Psoas muscle (tissue), 8 donors: ENCODE results near the gene GPATCH4. TPM values are rescaled to one million over a fixed set of nuclear protein-coding genes. Genes with fewer than 3 reads are reported as not detected.
"Not testable (repeated sequence)": the region's sequence is repeated elsewhere in the genome, so short reads cannot be mapped to it uniquely, and the experiment has no call there.

ENCODE experiments used
- ATAC-seq, 4 donors: fragments of 200-7000 bp; cut with Tn5 transposase; one replicate each; pipeline ENCODE4 v1.9.1; 2020; ENCODE audit warnings: moderate library complexity in 3 of 4, mild to moderate bottlenecking in 2 of 4
- DNase-seq, 2 donors: peaks; one replicate each; pipeline ENCODE4 v3.0.0-alpha.2; 2020
- H3K27ac ChIP-seq: fragments of 200-600 bp; one replicate; pipeline ENCODE4 v1.8.0; 2022
- H3K27me3 ChIP-seq, 3 donors: fragments of 200-600 bp in 1 of 3; one replicate each; pipeline versions ENCODE4 v1.6.1 to v1.8.0; 2013 to 2022; ENCODE audit warnings: low read length in 2 of 3, mild to moderate bottlenecking in 2 of 3, moderate library complexity in 1 of 3; ENCODE audit not compliant: insufficient read depth in 3 of 3
- H3K36me3 ChIP-seq, 2 donors: fragments of 200-600 bp in 1 of 2; one replicate each; pipeline versions ENCODE4 v1.6.1 to v1.8.0; 2013 to 2022; ENCODE audit warnings: low read depth in 1 of 2, mild to moderate bottlenecking in 1 of 2, moderate library complexity in 1 of 2; ENCODE audit not compliant: insufficient read depth in 1 of 2
- H3K4me1 ChIP-seq: fragments of 200-600 bp; one replicate; pipeline ENCODE4 v1.8.0; 2022
- H3K4me3 ChIP-seq: fragments of 200-600 bp; one replicate; pipeline ENCODE4 v1.8.0; 2022; ENCODE audit warnings: mild to moderate bottlenecking
- H3K9me3 ChIP-seq: fragments of 200-600 bp; one replicate; pipeline ENCODE4 v1.8.0; 2022
- CTCF ChIP-seq: fragments of 200-600 bp; IDR thresholded peaks from one replicate; pipeline ENCODE4 v1.8.0; 2022; ENCODE audit warnings: antibody characterized with exemption
- WGBS, 3 donors: extraction: QIAGEN DNeasy Blood & Tissue Kit; methylation state at CpG; one replicate each; pipeline versions ENCODE4 v1.1.6 to v1.1.7; 2013; 5-methylcytosine and 5-hydroxymethylcytosine counted together
- intact Hi-C, 2 donors: fragments of 100-400 bp; cut with DNase I; formaldehyde crosslinking; loops; one replicate each; pipeline versions ENCODE4 v1.11.0 to v1.14.2; 2022
- polyA plus RNA-seq, 3 donors: library from polyadenylated mRNA; stranded (reverse); fragments of 200-250 nt; gene quantifications; one replicate each; pipeline ENCODE4 v1.2.3, GENCODE V29; 2013
- total RNA-seq, 4 donors: library from RNA; stranded (reverse); fragmentation: NEBNext Ultra II Directional in 2 of 4; extraction: Animal tissue kit (Norgen Biotek cat#: 25700) in 2 of 4; gene quantifications; one replicate each; pipeline versions ENCODE4 v1.2.1 to v1.2.4, GENCODE V29; 2021 to 2023
- donor health status: healthy with polysubstance abuse.
- donor health status: DM: no; HTN: no; CAD: no; lungs with moderate emphysema.
- donor health status: Bipolar disorder and iron deficiency.
- donor health status: healthy.
- donor health status: DM: yes; HTN: yes; CAD: no.
- donor health status: DM: no; HTN: no; CAD: no.
- donor health status: DM: no; HTN: no; CAD: no.
- donor health status: DM: yes; HTN: yes; CAD: no.

Gene GPATCH4
- total and polyA plus RNA-seq, 7 donors = 30.6 to 110 (median 73.4) TPM

GRCh38 chr1:156640842-156641706 lies 39.8 kb upstream of the GPATCH4 start:
- no peaks in the 10 kb centered on the region for H3K36me3 ChIP-seq
- no peaks in the 10 kb centered on the region for H3K9me3 ChIP-seq
- no peak overlapping the region for H3K27ac ChIP-seq
- no peak for DNase-seq
- ATAC-seq = no peak
- intact Hi-C loops = no loop called here
- peaks cover 0 to 43% (median 10%) of the 10 kb centered on the region in 3 donors for H3K27me3 ChIP-seq
- no peak for TF ChIP-seq CTCF
- H3K4me3 ChIP-seq = peak overlapping the region; percentile 62
- WGBS, 3 donors = 33 to 55% (median 47%) methylated on average over 6 of the region's 6 CpGs
- peaks cover 33% of the 10 kb centered on the region for H3K4me1 ChIP-seq

GRCh38 chr1:156639601-156640101 lies 38.4 kb upstream of the GPATCH4 start:
- H3K27ac ChIP-seq = peak overlapping the region; percentile 64
- DNase-seq (no peak), ATAC-seq (peak; percentile 84 to 94 (median 89))
- H3K36me3 ChIP-seq = no peaks in the 10 kb centered on the region
- intact Hi-C loops = no loop called here
- H3K9me3 ChIP-seq = no peaks in the 10 kb centered on the region
- peaks cover 33% of the 10 kb centered on the region for H3K4me1 ChIP-seq
- H3K4me3 ChIP-seq = no peak overlapping the region
- peaks cover 0 to 29% (median 10%) of the 10 kb centered on the region in 3 donors for H3K27me3 ChIP-seq
- 9 to 20% (median 13%) methylated on average over 6 of the region's 6 CpGs for WGBS, 3 donors
- TF ChIP-seq CTCF = no peak

GRCh38 chr1:156638189-156638985 lies 37.1 kb upstream of the GPATCH4 start:
- intact Hi-C loops = no loop called here
- Histone ChIP-seq H3K9me3 (no peaks in the 10 kb centered on the region), H3K27me3 (peaks cover 0 to 18% (median 6%) of the 10 kb centered on the region in 3 donors), H3K4me3 (no peak overlapping the region), H3K36me3 (no peaks in the 10 kb centered on the region), H3K27ac (no peak overlapping the region), H3K4me1 (peaks cover 33% of the 10 kb centered on the region)
- 62 to 66% (median 65%) methylated on average over 6 to 8 of the region's 8 CpGs for WGBS, 3 donors
- DNase-seq = no peak
- no peak for TF ChIP-seq CTCF
- ATAC-seq = no peak

GRCh38 chr1:156632355-156632754 lies 31.1 kb upstream of the GPATCH4 start:
- H3K9me3 ChIP-seq = no peaks in the 10 kb centered on the region
- no peaks in the 10 kb centered on the region for H3K4me1 ChIP-seq
- no peak for TF ChIP-seq CTCF
- peaks cover 0 to 15% (median 0%) of the 10 kb centered on the region in 3 donors for H3K27me3 ChIP-seq
- DNase-seq = no peak
- ATAC-seq = no peak
- intact Hi-C loops = no loop called here
- H3K36me3 ChIP-seq = no peaks in the 10 kb centered on the region
- no peak overlapping the region for H3K4me3 ChIP-seq
- H3K27ac ChIP-seq = no peak overlapping the region
- 60 to 67% (median 65%) methylated on average over 3 of the region's 3 CpGs for WGBS, 3 donors

- ATAC-seq, H3K4me1 ChIP-seq, H3K4me3 ChIP-seq, H3K27ac ChIP-seq, intact Hi-C loops, DNase-seq, H3K9me3 ChIP-seq, H3K36me3 ChIP-seq: not testable (repeated sequence)
- H3K27me3 ChIP-seq = peaks cover 0 to 25% (median 0%) of the 10 kb centered on the region in 3 donors
- 52 to 56% (median 54%) methylated on average over 9 of the region's 9 CpGs for WGBS, 3 donors
Observed at GRCh38 chr1:156631152-156631551, 29.9 kb upstream of the GPATCH4 start.
